ENCODE measurements around the gene DOCK2.

The DOCK2 gene

GRCh38 chr5:170110403-170111087, 473.5 kb downstream of the DOCK2 start:
- no peaks in the 10 kb centered on the region; the same call in 1 of the 2 replicates for H3K9me3 ChIP-seq
- no peaks in the 10 kb centered on the region for H3K36me3 ChIP-seq (replicated peaks)
- no peaks in the 10 kb centered on the region for H3K27me3 ChIP-seq (ENCODE audit: low read depth)
- no peak overlapping the region for H3K4me3 ChIP-seq
- no peak for DNase-seq (ENCODE audit: low spot score in 2 of 2)
- no peaks in the 10 kb centered on the region for H3K4me1 ChIP-seq
- in situ Hi-C loops (cut with MboI; ENCODE audit: low sequenced_read_pairs) = loop anchor here (25.0 kb wide), 1 partner anchor 502 kb away; no protein-coding TSS in a partner anchor

- Histone ChIP-seq H3K9me3 (no peaks in the 10 kb centered on the region; the same call in 1 of the 2 replicates), H3K27me3 (ENCODE audit: low read depth) (no peaks in the 10 kb centered on the region), H3K4me1 (no peaks in the 10 kb centered on the region), H3K4me3 (no peak overlapping the region), H3K36me3 (replicated peaks) (no peaks in the 10 kb centered on the region)
- DNase-seq (ENCODE audit: low spot score in 2 of 2) = no peak
- in situ Hi-C loops (cut with MboI; ENCODE audit: low sequenced_read_pairs) = loop anchor here (25.0 kb wide), 1 partner anchor 501 kb away; no protein-coding TSS in a partner anchor
Observed at GRCh38 chr5:170111088-170111785, 474.2 kb downstream of the DOCK2 start.

GRCh38 chr5:170112876-170113521, 475.9 kb downstream of the DOCK2 start:
- Histone ChIP-seq H3K4me1 (no peaks in the 10 kb centered on the region), H3K4me3 (no peak overlapping the region), H3K27me3 (ENCODE audit: low read depth) (no peaks in the 10 kb centered on the region), H3K36me3 (replicated peaks) (no peaks in the 10 kb centered on the region), H3K9me3 (no peaks in the 10 kb centered on the region; the same call in 1 of the 2 replicates)
- in situ Hi-C loops (cut with MboI; ENCODE audit: low sequenced_read_pairs) = loop anchor here (25.0 kb wide), 1 partner anchor 499 kb away; no protein-coding TSS in a partner anchor
- no peak for DNase-seq (ENCODE audit: low spot score in 2 of 2)

GRCh38 chr5:170113522-170113900, 476.4 kb downstream of the DOCK2 start:
- H3K36me3 ChIP-seq (replicated peaks) = no peaks in the 10 kb centered on the region
- H3K4me1 ChIP-seq = no peaks in the 10 kb centered on the region
- in situ Hi-C loops (cut with MboI; ENCODE audit: low sequenced_read_pairs) = loop anchor here (25.0 kb wide), 1 partner anchor 499 kb away; no protein-coding TSS in a partner anchor
- no peaks in the 10 kb centered on the region; the same call in 1 of the 2 replicates for H3K9me3 ChIP-seq
- no peak overlapping the region for H3K4me3 ChIP-seq
- H3K27me3 ChIP-seq (ENCODE audit: low read depth) = no peaks in the 10 kb centered on the region
- DNase-seq (ENCODE audit: low spot score in 2 of 2) = no peak

- no peaks in the 10 kb centered on the region; the same call in 1 of the 2 replicates for H3K9me3 ChIP-seq
- H3K4me1 ChIP-seq = no peaks in the 10 kb centered on the region
- in situ Hi-C loops (cut with MboI; ENCODE audit: low sequenced_read_pairs) = loop anchor here (25.0 kb wide), 1 partner anchor 498 kb away; no protein-coding TSS in a partner anchor
- H3K4me3 ChIP-seq = no peak overlapping the region
- no peaks in the 10 kb centered on the region for H3K27me3 ChIP-seq (ENCODE audit: low read depth)
- H3K36me3 ChIP-seq (replicated peaks) = no peaks in the 10 kb centered on the region
- no peak for DNase-seq (ENCODE audit: low spot score in 2 of 2)
Observed at GRCh38 chr5:170114271-170114670, 477.2 kb downstream of the DOCK2 start.

GRCh38 chr5:170115925-170116324, 478.9 kb downstream of the DOCK2 start:
- in situ Hi-C loops (cut with MboI; ENCODE audit: low sequenced_read_pairs) = loop anchor here (25.0 kb wide), 1 partner anchor 496 kb away; no protein-coding TSS in a partner anchor
- Histone ChIP-seq H3K9me3 (no peaks in the 10 kb centered on the region; the same call in 1 of the 2 replicates), H3K36me3 (replicated peaks) (no peaks in the 10 kb centered on the region), H3K27me3 (ENCODE audit: low read depth) (no peaks in the 10 kb centered on the region), H3K4me1 (no peaks in the 10 kb centered on the region), H3K4me3 (no peak overlapping the region)
- DNase-seq (ENCODE audit: low spot score in 2 of 2) = no peak

GRCh38 chr5:170117736-170118135, 480.7 kb downstream of the DOCK2 start:
- H3K4me3 ChIP-seq = no peak overlapping the region
- H3K4me1 ChIP-seq = no peaks in the 10 kb centered on the region
- H3K27me3 ChIP-seq (ENCODE audit: low read depth) = peaks cover 2% of the 10 kb centered on the region; the same call in 1 of the 2 replicates
- DNase-seq (ENCODE audit: low spot score in 2 of 2) = no peak
- in situ Hi-C loops (cut with MboI; ENCODE audit: low sequenced_read_pairs) = loop anchor here (25.0 kb wide), 1 partner anchor 495 kb away; no protein-coding TSS in a partner anchor
- no peaks in the 10 kb centered on the region for H3K36me3 ChIP-seq (replicated peaks)
- H3K9me3 ChIP-seq = no peaks in the 10 kb centered on the region; the same call in 1 of the 2 replicates

GRCh38 chr5:170120576-170120975, 483.5 kb downstream of the DOCK2 start:
- Histone ChIP-seq H3K27me3 (ENCODE audit: low read depth) (peaks cover 2% of the 10 kb centered on the region; the same call in 1 of the 2 replicates), H3K36me3 (replicated peaks) (no peaks in the 10 kb centered on the region), H3K4me1 (no peaks in the 10 kb centered on the region), H3K4me3 (no peak overlapping the region), H3K9me3 (no peaks in the 10 kb centered on the region)
- no peak for DNase-seq (ENCODE audit: low spot score in 2 of 2)
- in situ Hi-C loops (cut with MboI; ENCODE audit: low sequenced_read_pairs) = loop anchor here (25.0 kb wide), 1 partner anchor 492 kb away; no protein-coding TSS in a partner anchor

- in situ Hi-C loops (cut with MboI; ENCODE audit: low sequenced_read_pairs) = loop anchor here (25.0 kb wide), 1 partner anchor 491 kb away; no protein-coding TSS in a partner anchor
- H3K27me3 ChIP-seq (ENCODE audit: low read depth) = peaks cover 2% of the 10 kb centered on the region; the same call in 1 of the 2 replicates
- no peak overlapping the region for H3K4me3 ChIP-seq
- DNase-seq (ENCODE audit: low spot score in 2 of 2) = no peak
- H3K9me3 ChIP-seq = no peaks in the 10 kb centered on the region
- no peaks in the 10 kb centered on the region for H3K4me1 ChIP-seq
- no peaks in the 10 kb centered on the region for H3K36me3 ChIP-seq (replicated peaks)
Observed at GRCh38 chr5:170121321-170121720, 484.2 kb downstream of the DOCK2 start.

- Histone ChIP-seq H3K9me3 (no peaks in the 10 kb centered on the region), H3K4me1 (no peaks in the 10 kb centered on the region), H3K36me3 (replicated peaks) (no peaks in the 10 kb centered on the region), H3K4me3 (no peak overlapping the region), H3K27me3 (ENCODE audit: low read depth) (peaks cover 6% of the 10 kb centered on the region; the same call in 1 of the 2 replicates)
- in situ Hi-C loops (cut with MboI; ENCODE audit: low sequenced_read_pairs) = no loop called here
- no peak for DNase-seq (ENCODE audit: low spot score in 2 of 2)
Observed at GRCh38 chr5:170126061-170126460, 489.0 kb downstream of the DOCK2 start.

- Histone ChIP-seq H3K4me3 (no peak overlapping the region), H3K4me1 (no peaks in the 10 kb centered on the region), H3K36me3 (replicated peaks) (no peaks in the 10 kb centered on the region), H3K9me3 (no peaks in the 10 kb centered on the region), H3K27me3 (ENCODE audit: low read depth) (peaks cover 4% of the 10 kb centered on the region; the same call in 1 of the 2 replicates)
- DNase-seq (ENCODE audit: low spot score in 2 of 2) = no peak
- in situ Hi-C loops (cut with MboI; ENCODE audit: low sequenced_read_pairs) = no loop called here
Observed at GRCh38 chr5:170126626-170127025, 489.6 kb downstream of the DOCK2 start.

GRCh38 chr5:170131235-170131634, 494.2 kb downstream of the DOCK2 start:
- H3K9me3 ChIP-seq = no peaks in the 10 kb centered on the region
- H3K4me1 ChIP-seq = no peaks in the 10 kb centered on the region
- no peak for DNase-seq (ENCODE audit: low spot score in 2 of 2)
- 0 out of 2 replicates have a peak, but pooled peaks cover 4% of the 10 kb centered on the region for H3K27me3 ChIP-seq (ENCODE audit: low read depth)
- in situ Hi-C loops (cut with MboI; ENCODE audit: low sequenced_read_pairs) = no loop called here
- no peaks in the 10 kb centered on the region for H3K36me3 ChIP-seq (replicated peaks)
- H3K4me3 ChIP-seq = no peak overlapping the region

- H3K27me3 ChIP-seq (ENCODE audit: low read depth) = 0 out of 2 replicates have a peak, but pooled peaks cover 4% of the 10 kb centered on the region
- in situ Hi-C loops (cut with MboI; ENCODE audit: low sequenced_read_pairs) = no loop called here
- no peak for DNase-seq (ENCODE audit: low spot score in 2 of 2)
- H3K4me1 ChIP-seq = no peaks in the 10 kb centered on the region
- H3K4me3 ChIP-seq = no peak overlapping the region
- no peaks in the 10 kb centered on the region for H3K36me3 ChIP-seq (replicated peaks)
- H3K9me3 ChIP-seq = no peaks in the 10 kb centered on the region
Observed at GRCh38 chr5:170132269-170132975, 495.3 kb downstream of the DOCK2 start.

Measured in HAP-1 (cell line).